ENCODE data around the gene CAMK2A.

CAMK2A gene

DNA sequence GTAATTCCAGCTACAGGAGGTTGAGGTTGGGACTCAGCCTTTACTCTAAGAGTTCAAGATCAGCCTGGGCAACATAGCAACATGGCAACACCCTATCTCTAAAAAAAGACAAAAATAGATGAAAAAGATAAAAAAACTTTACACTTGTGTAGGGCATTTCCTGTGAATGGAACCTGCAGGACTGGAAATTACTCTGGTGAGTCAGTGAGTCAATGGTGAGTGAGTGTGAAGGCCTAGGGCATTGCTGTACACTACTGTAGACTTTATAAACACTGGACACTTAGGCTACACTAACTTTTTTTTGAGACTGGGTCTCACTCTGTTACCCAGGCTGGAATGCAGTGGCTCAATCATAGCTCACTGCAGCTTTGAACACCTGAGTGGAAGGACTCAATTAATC lies 32.6 kb upstream of the CAMK2A start:
- peaks cover 2% of the 10 kb centered on the region; the same call in 1 of the 2 replicates for H3K27me3 ChIP-seq (ENCODE audit: control insufficient read depth, low read length)
- H3K27ac ChIP-seq (ENCODE audit: low read depth, low read length), result no peak overlapping the region
- H3K9me2 ChIP-seq (replicated peaks; ENCODE audit: control insufficient read depth, low read length), result no peaks in the 10 kb centered on the region
- no peaks in the 10 kb centered on the region for H3F3A ChIP-seq (ENCODE audit: control insufficient read depth, insufficient read depth)
- H3K4me1 ChIP-seq (ENCODE audit: control insufficient read depth, low read length), result no peaks in the 10 kb centered on the region
- no peaks in the 10 kb centered on the region for H3K9me3 ChIP-seq (ENCODE audit: control insufficient read depth, insufficient read depth, low read length)
- H3K79me2 ChIP-seq (ENCODE audit: control insufficient read depth, low read length), result no peaks in the 10 kb centered on the region
- no peaks in the 10 kb centered on the region for H4K20me1 ChIP-seq (ENCODE audit: control insufficient read depth, insufficient read depth, low read depth, low read length)
- no peak for TF ChIP-seq EZH2phosphoT487 (IDR thresholded peaks at IDR 0.05; ENCODE audit: borderline replicate concordance, low read length)
- TF ChIP-seq, protein P1, sequence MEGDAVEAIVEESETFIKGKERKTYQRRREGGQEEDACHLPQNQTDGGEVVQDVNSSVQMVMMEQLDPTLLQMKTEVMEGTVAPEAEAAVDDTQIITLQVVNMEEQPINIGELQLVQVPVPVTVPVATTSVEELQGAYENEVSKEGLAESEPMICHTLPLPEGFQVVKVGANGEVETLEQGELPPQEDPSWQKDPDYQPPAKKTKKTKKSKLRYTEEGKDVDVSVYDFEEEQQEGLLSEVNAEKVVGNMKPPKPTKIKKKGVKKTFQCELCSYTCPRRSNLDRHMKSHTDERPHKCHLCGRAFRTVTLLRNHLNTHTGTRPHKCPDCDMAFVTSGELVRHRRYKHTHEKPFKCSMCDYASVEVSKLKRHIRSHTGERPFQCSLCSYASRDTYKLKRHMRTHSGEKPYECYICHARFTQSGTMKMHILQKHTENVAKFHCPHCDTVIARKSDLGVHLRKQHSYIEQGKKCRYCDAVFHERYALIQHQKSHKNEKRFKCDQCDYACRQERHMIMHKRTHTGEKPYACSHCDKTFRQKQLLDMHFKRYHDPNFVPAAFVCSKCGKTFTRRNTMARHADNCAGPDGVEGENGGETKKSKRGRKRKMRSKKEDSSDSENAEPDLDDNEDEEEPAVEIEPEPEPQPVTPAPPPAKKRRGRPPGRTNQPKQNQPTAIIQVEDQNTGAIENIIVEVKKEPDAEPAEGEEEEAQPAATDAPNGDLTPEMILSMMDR (IDR thresholded peaks at IDR 0.05; ENCODE audit: low read depth, low read length, poor library complexity, severe bottlenecking), result no peak
- no peak overlapping the region for H3K4me3 ChIP-seq (ENCODE audit: low read length)
- H3K4me2 ChIP-seq (ENCODE audit: low read length), result no peak overlapping the region
- H3K36me3 ChIP-seq (ENCODE audit: control insufficient read depth, low read length), result no peaks in the 10 kb centered on the region

DNA sequence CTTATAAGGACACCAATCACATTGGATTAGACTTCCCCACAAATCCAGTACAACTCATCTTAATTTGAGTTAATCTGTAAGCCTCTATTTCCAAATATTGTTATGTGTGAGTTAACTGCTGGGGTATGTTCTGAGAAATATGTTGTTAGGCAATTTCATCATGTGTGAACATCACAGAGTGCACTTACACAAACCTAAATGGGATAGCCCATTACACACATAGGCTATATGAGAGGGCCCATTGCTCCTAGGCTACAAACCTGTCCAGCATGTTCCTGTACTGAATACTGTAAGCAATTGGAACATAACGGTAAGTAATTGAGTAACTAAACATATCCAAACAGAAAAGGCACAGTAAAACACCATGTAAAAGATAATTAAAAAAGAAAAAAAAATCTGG lies 32.2 kb upstream of the CAMK2A start:
- TF ChIP-seq, protein P1 (IDR thresholded peaks at IDR 0.05; ENCODE audit: low read depth, low read length, poor library complexity, severe bottlenecking), result no peak
- TF ChIP-seq EZH2phosphoT487 (IDR thresholded peaks at IDR 0.05; ENCODE audit: borderline replicate concordance, low read length), result no peak
- Histone ChIP-seq H3K27me3 (ENCODE audit: control insufficient read depth, low read length) (peaks cover 2% of the 10 kb centered on the region; the same call in 1 of the 2 replicates), H3F3A (ENCODE audit: control insufficient read depth, insufficient read depth) (no peaks in the 10 kb centered on the region), H3K9me2 (replicated peaks; ENCODE audit: control insufficient read depth, low read length) (no peaks in the 10 kb centered on the region), H3K4me2 (ENCODE audit: low read length) (no peak overlapping the region), H4K20me1 (ENCODE audit: control insufficient read depth, insufficient read depth, low read depth, low read length) (no peaks in the 10 kb centered on the region), H3K79me2 (ENCODE audit: control insufficient read depth, low read length) (no peaks in the 10 kb centered on the region), H3K36me3 (ENCODE audit: control insufficient read depth, low read length) (no peaks in the 10 kb centered on the region), H3K27ac (ENCODE audit: low read depth, low read length) (no peak overlapping the region), H3K4me1 (ENCODE audit: control insufficient read depth, low read length) (no peaks in the 10 kb centered on the region), H3K9me3 (ENCODE audit: control insufficient read depth, insufficient read depth, low read length) (no peaks in the 10 kb centered on the region), H3K4me3 (ENCODE audit: low read length) (no peak overlapping the region)

DNA sequence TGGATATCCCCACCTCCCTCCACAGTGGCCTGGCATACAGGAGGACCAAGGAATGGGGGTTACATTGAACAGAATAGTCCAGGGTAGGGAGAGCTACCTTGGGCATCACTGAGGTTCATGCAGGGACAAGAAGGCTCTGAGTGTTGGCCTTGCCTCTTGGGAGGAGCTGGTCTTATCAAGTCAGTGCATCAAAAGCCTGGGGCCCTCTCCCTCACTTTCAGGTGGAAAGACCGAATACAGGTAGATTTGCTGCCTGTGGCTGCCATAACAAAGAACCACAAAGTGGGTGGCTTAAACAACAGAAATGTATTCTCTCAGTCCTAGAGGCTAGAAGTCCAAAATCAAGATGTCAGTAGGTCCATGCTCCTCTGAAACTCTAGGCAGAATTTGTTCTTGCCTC lies 31.6 kb upstream of the CAMK2A start:
- Histone ChIP-seq H4K20me1 (ENCODE audit: control insufficient read depth, insufficient read depth, low read depth, low read length) (no peaks in the 10 kb centered on the region), H3K4me1 (ENCODE audit: control insufficient read depth, low read length) (no peaks in the 10 kb centered on the region), H3K79me2 (ENCODE audit: control insufficient read depth, low read length) (no peaks in the 10 kb centered on the region), H3K27ac (ENCODE audit: low read depth, low read length) (no peak overlapping the region), H3K27me3 (ENCODE audit: control insufficient read depth, low read length) (peaks cover 2% of the 10 kb centered on the region; the same call in 1 of the 2 replicates), H3K9me3 (ENCODE audit: control insufficient read depth, insufficient read depth, low read length) (no peaks in the 10 kb centered on the region), H3K4me3 (ENCODE audit: low read length) (no peak overlapping the region), H3K9me2 (replicated peaks; ENCODE audit: control insufficient read depth, low read length) (no peaks in the 10 kb centered on the region), H3K36me3 (ENCODE audit: control insufficient read depth, low read length) (no peaks in the 10 kb centered on the region), H3K4me2 (ENCODE audit: low read length) (no peak overlapping the region), H3F3A (ENCODE audit: control insufficient read depth, insufficient read depth) (no peaks in the 10 kb centered on the region)
- no peak for TF ChIP-seq EZH2phosphoT487 (IDR thresholded peaks at IDR 0.05; ENCODE audit: borderline replicate concordance, low read length)
- TF ChIP-seq, protein P1 (IDR thresholded peaks at IDR 0.05; ENCODE audit: low read depth, low read length, poor library complexity, severe bottlenecking), result no peak
